Activated T-helper 9 cell treated with anti-CD3 and anti-CD28 coated beads, Interleukin-2, amount 50 U/mL, for 16 hours (primary cell): ENCODE results near the gene RAB8A.
"Not testable (repeated sequence)": the region's sequence is repeated elsewhere in the genome, so short reads cannot be mapped to it uniquely, and the experiment has no call there.

Experiments used
- DNase-seq: peaks from one replicate; pipeline ENCODE4 v3.0.0-alpha.2; 2020; ENCODE audit warnings: low read depth

The RAB8A gene

DNA sequence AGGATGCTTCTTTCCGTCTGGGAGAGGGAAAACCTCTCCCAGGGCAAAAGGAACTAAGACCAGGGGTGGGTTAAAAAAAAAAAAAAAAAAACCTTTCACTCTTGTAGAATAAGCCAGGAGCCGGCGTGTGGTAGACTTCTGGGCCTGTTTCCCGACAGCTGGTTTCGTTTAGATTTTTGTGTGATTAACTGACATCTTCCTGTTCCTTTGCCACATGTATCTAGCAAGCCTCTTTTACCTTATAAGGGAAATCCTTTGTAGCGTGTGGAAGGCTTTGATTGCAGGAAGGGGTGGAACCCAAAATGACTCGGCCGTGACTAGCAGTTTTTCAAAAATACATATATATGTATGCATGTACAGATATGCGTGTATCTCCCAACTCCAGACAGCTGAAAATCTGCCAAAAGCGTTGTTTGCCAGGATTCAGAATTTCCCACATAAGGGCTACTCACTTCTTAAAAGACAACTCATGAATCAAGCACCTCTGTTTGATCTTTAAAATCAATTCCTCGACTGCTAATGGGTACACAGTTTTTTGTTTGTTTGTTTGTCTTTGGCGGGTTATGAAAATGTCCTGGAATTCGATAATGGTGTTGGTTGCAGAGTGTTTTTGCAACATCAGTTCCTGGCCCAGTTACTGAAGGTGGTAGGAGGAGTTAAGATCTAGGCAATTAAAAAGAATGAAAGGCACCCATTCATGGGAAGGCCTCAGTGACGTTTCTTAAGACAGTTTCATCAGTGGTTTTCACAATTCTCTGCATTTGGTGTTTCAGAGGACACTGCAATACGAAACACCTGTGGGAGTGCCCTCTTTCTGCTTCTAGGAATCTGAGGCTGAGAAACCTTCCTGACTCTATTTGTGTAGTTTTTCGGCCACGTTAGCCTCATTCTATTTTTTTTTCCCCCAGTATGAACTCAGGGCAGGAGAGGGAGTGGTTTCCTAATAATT, 32.7 kb upstream of the RAB8A start:
- peak; percentile 52 for DNase-seq

DNA sequence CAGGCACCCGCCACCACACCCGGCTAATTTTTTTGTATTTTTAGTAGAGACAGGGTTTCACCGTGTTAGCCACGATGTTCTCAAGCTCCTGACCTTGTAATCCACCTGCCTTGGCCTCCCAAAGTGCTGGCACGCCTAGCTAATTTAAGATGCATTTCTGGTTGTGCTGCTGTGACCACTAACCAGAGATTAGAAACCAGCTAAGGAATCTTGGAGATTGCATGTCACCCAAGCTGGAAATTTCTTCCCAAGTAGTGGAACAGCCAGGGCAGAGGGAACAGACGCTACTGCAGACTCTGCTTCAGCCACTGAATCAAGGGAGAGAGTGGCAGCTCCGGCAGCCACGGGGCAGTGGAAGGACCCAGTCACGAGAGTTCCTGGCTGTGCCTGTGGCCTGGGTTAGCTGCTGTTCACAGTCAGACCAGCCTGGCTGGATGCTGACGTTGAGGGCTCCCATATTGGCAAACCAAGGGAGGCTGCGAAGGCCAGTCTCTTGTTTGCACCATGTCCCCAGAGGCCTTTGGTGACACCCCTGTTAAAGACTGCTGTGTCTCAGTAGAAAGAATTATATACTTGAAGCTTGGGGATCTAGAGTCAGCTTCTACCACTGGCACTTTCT, 27.5 kb upstream of the RAB8A start:
- no peak for DNase-seq

DNA sequence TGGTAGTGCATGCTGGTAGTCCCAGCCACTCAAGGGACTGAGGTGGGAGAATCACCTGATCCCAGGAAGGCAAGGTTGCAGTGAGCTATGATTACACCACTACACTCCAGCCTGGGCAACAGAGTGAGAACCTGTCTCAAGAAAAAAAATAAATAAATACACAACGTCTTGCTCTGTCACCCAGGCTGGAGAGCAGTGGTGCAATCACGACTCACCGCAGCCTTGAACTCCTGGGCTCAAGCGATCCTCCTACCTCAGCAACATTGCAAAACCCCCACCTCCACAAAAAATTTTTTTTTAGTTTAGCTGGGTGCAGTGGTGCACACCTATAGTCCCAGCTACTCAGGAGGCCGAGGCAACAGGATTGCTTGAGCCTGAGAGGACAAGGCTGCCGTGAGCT, 26.6 kb upstream of the RAB8A start:
- DNase-seq, result no peak

DNA sequence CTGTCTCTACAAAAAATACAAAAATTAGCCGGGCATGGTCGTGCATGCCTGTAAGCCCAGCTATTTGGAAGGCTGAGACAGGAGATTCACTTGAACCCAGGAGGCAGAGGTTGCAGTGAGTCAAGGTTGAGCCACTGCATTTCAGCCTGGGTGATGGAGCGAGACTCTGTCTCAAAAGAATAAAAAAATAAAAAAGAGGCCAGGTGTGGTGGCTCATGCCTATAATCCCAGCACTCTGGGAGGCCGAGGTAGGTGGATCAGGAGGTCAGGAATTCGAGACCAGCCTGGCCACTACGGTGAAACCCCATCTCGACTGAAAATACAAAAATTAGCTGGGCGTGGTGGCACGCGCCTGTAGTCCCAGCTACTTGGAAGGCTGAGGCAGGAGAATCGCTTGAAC, 24.3 kb upstream of the RAB8A start:
- not testable (repeated sequence) for DNase-seq

DNA sequence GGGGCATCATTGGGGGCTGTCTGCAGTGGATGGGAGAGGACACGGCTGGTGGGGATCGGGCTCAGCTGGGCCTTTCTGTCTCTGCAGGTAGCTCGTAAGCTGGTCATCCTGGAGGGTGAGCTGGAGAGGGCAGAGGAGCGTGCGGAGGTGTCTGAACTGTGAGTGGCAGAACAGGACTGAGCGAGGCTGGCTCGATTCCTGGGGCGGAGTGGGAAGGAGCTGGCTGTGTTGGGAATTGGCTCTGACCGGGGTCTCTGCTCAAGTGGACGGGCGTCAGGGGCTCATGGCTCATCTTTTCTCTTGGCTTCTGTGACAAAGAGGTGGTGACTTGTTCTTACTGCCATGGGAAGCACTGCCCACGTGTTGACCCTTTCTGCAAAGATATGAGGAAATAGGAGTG, 23.7 kb upstream of the RAB8A start:
- DNase-seq, result no peak

DNA sequence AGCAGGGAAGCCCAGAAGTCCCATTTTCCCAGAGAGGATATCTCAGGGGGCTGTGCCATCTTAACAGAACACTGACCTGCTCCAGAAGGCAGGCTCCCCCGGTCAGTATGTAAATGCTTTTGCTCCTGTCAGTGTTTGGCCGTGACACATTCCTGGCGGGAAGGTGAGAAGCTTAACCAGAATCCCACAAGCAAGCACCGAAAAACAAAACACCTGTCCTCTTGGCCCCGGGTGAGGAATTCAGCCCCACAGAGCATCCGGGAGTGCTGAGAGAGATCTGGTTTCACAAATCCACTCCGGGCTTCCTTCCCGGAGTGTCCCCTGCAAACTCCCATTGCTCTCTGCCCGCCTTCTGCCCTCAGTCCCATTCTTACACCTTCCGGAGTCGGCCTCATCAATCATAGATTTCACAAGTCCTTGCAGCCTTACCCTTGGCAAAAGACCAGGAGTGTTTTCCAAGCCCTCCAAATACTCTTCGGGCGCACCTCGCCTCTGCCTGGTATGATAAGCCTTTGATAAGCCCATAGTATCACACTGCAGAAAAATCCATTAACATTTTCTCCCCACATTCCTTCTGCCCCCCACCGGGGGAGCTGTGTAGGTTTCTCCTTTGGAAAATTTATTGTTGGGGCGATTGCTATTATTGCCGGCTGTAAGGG, 23.2 kb upstream of the RAB8A start:
- no peak for DNase-seq

DNA sequence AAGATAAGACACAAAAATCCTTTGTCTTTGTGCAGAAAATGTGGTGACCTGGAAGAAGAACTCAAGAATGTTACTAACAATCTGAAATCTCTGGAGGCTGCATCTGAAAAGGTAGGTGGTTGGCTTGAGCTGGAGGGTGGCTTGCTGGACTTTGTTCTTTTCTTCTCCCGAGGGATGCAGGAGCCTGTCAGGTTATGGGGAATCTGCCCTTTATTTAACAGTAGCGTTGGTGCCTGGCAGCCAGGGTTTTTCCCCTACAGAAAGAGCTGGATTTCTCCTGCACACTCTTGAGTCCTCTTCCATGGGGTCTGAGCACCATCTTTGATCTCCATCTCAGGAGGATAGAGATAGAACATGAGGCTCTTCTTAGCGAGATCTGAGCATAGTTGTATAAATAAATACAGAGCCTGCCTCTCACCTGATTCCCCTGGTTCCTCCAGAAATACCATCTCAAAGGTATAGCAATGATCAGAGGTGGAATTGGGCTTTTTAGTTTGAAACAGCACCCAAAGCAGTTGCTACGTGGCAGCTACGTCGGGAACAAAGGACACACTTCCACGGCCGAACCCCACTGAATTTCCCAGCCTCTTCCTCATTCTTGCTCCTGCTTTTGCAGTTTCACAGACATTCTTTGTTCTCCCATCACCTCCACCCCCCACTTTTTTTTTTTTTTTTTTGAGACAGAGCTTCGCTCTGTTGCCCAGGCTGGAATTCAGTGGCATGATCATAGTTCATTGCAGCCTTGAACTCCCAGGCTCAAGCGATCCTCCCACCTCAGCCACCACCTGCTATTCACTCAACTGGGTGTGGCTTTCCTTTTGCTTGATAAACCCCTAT, 22.5 kb upstream of the RAB8A start:
- no peak for DNase-seq

DNA sequence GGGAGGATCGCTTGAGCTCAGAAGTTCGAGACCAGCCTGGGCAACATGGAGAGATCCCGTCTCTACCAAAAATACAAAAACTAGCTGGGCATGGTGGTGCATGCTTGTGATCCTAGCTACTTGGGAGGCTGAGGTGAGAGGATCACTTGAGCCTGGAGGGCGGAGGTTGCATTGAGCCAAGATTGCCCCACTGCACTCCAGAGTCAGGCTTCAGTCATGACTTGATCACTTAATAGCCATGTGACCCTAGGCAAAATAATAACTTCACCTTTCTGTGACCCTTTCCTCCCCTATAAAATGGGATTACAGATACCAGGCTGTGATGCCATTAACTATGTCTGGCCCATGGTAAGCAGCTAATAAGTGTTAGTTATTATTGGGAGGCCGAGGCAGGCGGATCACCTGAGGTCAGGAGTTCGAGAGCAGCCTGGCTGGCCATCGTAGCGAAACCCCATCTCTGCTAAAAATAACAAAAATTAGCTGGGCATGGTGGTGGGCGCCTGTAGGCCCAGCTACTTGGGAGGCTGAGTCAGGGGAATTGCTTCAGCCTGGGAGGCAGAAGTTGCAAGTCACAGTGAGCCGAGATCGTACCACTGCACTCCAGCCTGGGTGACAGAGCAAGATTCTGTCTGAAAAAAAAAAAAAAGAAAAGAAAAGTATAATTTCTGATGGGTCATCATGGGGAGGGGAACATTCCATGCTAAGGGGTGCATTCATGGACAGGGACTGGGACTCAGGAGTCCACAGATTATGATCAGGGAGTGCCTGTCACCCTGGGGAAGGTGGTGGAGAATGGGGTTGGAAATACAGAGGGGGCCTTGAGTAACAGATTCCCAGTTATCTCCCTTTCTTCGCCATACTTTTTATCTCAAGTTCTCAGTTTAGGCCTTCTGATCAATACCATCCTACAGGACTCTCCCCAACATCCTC, 19.9 kb upstream of the RAB8A start:
- no peak for DNase-seq

DNA sequence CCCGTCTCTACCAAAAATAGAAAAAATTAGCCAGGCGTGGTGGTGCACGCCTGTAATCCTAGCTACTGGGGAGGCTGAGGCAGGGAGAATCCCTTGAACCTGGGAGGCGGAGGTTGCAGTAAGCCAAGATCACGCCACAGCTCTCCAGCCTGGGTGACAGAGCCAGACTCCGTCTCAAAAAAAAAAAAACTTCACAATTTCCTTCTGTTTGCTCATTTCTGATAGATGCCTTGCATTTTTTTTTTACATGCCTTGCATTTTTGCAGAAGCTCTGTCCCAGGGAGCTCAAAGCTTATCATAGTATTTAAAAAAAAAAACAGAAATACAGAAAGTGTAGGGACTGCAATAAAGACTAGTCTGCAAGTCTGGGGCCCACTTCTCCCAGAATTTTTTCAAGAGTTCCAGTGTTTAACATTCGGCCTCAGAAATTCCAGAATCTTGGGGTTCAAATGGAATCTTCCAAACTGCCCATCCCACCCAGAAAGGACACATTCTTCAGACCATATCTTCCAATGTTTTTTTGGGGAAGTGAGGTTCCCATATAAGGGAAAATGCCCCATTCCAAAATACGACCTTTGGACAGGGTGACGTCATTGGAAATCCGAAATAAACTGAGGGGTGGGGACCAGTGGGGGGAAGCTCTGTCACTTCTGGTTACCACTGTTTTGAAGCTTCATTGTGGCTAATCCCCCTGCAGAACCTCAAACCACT, 17.2 kb upstream of the RAB8A start:
- no peak for DNase-seq

DNA sequence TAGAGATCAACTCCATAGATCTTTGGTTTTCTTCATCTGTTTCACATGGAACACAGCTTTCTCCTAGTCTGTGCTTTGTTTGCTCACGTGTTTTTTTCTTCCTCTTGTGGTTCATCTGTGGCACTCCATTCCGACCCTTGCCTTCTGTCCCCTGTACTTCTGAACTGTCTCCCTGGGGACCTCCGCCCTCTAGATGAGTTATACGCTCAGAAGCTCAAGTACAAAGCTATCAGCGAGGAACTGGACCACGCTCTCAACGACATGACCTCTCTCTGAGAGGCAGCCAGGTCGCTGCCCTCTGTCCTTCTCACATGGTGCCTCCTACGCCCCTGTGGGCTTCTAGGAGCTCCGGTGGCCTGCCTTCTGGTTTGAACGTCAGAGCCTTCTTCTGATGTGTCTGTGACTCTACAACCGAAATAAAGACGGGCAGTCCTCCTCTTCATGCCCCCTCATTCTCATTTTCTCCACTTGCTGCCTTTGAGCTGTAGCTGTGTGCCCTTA, 16.6 kb upstream of the RAB8A start:
- no peak for DNase-seq

DNA sequence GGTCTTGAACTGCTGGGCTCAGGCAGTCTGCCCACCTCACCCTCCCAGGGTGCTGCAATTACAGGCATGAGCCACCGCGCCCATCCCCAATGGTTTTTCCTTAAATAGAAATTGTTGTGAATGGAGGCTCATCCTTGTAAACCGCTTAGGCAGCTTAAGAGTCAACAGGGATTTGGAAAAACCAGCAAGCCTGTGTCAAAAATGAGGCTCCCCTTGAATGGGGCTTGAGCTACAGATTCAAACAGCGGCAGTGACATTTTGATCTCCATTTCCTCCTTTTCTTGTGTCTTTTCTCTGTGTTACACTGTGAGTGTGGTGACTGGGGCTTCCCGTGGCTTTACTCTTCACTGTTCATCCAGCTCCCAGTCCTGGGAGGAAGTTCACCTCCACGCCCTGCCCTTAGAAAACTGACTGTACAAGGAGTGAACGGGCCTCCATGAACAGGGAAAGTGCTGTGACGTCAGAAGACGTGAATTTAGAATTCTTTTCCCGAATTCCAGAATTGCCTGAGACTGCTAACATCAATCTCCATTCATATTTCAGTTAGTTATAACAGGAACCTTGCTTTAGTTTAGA, 15.3 kb upstream of the RAB8A start:
- no peak for DNase-seq

DNA sequence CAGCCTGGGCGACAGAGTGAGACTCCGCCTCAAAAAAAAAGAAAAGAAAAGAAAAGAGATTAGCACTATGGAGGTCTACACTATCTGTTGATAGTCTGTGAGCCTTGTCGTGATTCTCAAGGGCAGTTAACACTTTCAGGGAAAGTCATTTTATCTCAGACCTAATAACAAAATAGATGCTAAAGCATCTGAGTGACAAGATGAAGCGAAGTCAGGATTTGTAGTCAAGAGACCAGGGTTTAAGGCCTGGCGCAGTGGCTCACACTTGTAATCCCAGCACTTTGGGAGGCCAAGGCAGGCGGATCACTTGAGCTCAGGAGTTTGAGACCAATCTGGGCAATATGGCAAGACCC, 13.3 kb upstream of the RAB8A start:
- DNase-seq, result no peak

DNA sequence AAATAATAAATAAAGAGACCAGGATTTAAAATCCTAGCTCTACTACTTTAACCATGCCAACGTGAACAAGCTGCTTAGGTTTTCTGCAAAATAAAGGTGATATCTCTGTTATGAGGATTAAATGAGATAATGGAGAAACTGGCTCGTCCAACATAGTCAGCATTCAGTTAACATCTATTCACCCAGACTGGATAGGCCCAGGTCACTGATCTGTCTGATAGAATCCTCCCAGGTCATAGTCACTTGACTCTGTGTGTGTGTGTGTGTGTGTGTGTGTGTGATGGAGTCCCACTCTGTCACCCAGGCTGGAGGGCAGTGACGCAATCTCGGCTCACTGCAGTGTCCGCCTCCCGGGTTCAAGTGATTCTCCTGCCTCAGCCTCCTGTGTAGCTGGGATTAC, 12.9 kb upstream of the RAB8A start:
- no peak for DNase-seq

DNA sequence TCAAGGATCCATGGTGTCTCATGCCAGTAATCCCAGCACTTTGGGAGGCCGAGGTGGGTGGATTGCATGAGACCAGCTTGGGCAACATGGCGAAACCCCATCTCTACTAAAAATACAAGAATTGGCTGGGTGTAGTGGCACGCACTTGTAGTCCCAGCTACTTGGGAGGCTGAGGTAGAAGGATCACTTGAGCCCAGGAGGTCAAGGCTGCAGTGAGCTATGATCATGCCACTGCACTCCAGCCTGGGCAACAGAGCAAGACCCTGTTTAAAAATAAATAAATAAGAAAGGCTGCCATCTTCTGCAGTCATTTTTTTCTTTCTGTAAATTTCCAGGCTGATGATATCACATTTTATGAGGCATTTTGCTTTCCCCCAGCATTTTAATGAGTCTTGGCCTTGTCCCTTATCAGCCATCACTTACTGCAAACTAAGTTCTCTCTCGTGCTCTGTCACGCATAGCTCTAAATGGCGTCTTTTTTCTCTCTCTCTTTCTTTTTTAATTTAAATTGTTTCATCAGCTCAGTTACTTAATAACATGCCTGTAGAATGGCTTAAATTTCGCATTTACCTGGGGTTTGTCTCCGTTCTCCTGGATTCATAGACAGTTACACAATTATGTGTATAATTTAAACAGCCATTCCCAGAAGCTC, 12.2 kb upstream of the RAB8A start:
- DNase-seq, result not testable (repeated sequence)

DNA sequence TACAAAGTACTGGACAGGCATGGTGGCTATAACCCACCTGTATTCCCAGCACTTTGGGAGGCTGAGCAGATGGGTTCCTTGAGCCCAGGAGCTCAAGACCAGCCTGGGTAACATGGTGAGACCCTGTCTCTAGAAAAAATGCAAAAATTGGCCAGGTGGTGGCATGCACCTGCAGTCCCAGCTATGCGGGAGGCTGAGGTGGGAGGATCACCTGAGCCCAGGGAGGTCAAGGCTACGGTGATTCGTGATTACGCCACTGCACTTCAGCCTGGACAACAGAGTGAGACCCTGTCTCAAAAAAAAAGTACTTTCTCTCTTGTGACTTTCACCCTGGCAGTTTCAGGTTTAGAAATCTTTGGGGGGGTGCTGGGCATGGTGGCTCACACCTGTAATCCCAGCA, 11.2 kb upstream of the RAB8A start:
- no peak for DNase-seq

DNA sequence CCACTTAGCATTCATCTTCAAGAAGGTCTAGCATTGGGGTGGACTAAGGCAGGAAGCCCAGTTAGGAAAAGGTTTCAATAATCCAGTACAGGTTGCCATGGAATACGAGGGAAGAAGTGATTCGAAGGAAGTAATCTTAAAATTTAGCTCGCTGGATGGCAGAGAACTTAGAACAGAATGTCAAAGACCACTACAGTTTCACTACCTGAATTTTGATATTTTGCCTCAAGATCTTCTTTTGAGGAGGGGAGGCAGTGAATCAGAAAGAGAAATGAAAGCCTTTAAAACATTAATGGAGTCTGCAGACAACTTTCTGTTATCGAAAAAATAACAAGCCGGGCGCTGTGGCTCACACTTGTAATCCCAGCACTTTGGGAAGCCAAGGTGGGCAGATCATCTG, 7.0 kb upstream of the RAB8A start:
- no peak for DNase-seq

DNA sequence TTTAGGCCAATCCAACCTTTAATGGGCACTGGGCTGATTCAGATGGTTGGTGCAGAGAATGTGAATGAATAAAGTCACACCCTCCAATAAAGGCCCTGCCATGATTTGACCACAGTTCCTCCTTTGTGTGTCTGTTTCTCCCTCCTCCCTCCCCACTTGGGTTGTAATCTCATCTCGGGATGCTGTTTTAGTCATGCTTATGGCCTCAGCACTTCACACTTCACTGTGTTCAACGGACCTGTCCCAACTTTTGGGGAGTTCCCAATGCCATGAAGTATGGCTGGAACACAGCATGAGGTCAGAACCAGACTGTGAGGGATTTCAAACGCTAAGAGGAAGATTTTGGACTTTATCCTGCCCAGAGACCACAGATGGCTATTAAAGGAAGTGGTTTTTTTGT, 5.6 kb upstream of the RAB8A start:
- DNase-seq, result no peak

DNA sequence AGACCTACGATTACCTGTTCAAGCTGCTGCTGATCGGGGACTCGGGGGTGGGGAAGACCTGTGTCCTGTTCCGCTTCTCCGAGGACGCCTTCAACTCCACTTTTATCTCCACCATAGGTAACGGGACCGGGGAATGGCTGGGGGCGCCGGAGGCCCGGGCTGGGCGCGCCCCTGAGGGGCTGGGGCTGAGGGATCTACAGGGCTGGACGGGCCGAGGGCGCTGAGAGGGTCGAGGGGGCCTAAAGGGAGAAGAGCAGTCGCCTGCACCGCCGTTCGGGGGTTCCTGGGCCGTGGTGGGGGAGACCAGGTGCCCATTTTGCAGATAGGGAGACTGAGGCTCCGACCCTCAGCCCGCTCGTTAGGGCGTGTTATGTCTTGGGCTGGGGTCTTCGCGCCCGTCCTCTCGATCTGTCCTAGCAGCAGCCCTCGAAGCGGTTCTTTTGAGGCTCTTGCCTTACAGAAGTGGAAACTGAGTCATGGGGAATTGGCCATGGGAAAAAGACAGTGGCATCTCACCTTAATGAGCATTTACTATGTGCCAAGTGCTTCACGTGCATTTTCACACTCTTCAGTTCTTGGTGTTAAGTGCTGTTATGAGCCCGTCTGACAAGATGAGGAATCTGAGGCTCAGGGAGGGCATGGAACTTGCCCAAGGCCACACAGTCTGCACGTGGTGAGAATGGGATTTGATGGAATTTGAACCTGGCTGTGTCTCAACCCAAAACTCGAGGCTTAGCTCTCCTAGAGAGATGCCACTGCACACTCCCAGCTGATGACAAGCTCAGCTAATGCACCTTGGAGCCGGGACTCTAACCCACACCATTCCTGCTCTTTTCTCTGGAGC, 442 bp downstream of the RAB8A start:
- DNase-seq, result no peak

DNA sequence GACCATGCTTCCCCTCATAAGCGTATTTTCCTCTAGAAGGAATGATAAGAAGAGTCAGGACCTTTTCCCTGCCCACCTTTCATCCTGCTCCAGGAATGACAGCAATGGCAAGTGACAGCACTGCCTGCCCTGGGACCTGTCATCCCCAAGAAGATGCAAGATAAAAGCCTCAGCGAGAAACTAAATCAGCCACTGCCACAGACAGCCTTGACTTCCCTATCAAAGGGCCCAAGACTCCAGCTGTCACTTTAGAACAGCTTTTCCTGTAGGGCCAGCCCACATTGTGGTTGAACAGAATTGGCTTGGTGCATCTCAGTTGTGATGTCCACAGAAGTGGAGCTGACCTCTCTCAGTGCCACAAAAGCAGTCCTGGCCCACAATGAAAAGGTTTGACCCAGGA, 1.1 kb downstream of the RAB8A start:
- no peak for DNase-seq
